HG02973 (cell line): ENCODE results near the gene MOGAT2.
"Not testable (repeated sequence)": the region's sequence is repeated elsewhere in the genome, so short reads cannot be mapped to it uniquely, and the experiment has no call there.

ENCODE experiments used
- ATAC-seq: cut with Tn5 transposase; IDR thresholded peaks from one replicate; pipeline ENCODE4 v1.9.1; 2021; ENCODE audit warnings: moderate library complexity; ENCODE audit not compliant: unreplicated experiment

Gene MOGAT2

GRCh38 chr11:75748729-75749273, 31.2 kb downstream of the MOGAT2 start:
- not testable (repeated sequence) for ATAC-seq

GRCh38 chr11:75754933-75755332, 37.3 kb downstream of the MOGAT2 start:
- ATAC-seq, result not testable (repeated sequence)

- ATAC-seq, result no peak
Measured at GRCh38 chr11:75757651-75758050, 40.0 kb downstream of the MOGAT2 start.

- ATAC-seq, result no peak
Measured at GRCh38 chr11:75759832-75760231, 42.2 kb downstream of the MOGAT2 start.

- no peak for ATAC-seq
Measured at GRCh38 chr11:75760243-75760642, 42.6 kb downstream of the MOGAT2 start.

GRCh38 chr11:75760710-75761493, 43.3 kb downstream of the MOGAT2 start:
- ATAC-seq, result no peak

GRCh38 chr11:75762158-75762557, 44.5 kb downstream of the MOGAT2 start:
- ATAC-seq, result no peak

- no peak for ATAC-seq
Measured at GRCh38 chr11:75762885-75763284, 45.2 kb downstream of the MOGAT2 start.

- no peak for ATAC-seq
Measured at GRCh38 chr11:75763846-75764245, 46.2 kb downstream of the MOGAT2 start.

- ATAC-seq, result no peak
Measured at GRCh38 chr11:75765116-75765515, 47.5 kb downstream of the MOGAT2 start.

GRCh38 chr11:75766443-75767227, 49.0 kb downstream of the MOGAT2 start:
- ATAC-seq, result no peak

GRCh38 chr11:75767228-75767572, 49.6 kb downstream of the MOGAT2 start:
- ATAC-seq, result no peak

- ATAC-seq, result no peak
Measured at GRCh38 chr11:75767793-75768111, 50.1 kb downstream of the MOGAT2 start.

GRCh38 chr11:75768112-75768908, 50.7 kb downstream of the MOGAT2 start, which contains the start of gene DGAT2:
Gene DGAT2 (plus strand): TSS chr11:75768778. CDS start chr11:75768992, 214 bp downstream.
- ATAC-seq, result peak; percentile 64

- ATAC-seq, result no peak
Measured at GRCh38 chr11:75768909-75769771, 51.5 kb downstream of the MOGAT2 start.

GRCh38 chr11:75770102-75770501, 52.5 kb downstream of the MOGAT2 start:
- no peak for ATAC-seq

GRCh38 chr11:75771646-75772410, 54.2 kb downstream of the MOGAT2 start:
- ATAC-seq, result no peak

- ATAC-seq, result peak; percentile 79
Measured at GRCh38 chr11:75773595-75774353, 56.1 kb downstream of the MOGAT2 start.

GRCh38 chr11:75775056-75775455, 57.4 kb downstream of the MOGAT2 start:
- ATAC-seq, result no peak
